GM10248 (cell line): ENCODE data around the gene GRXCR1.

Experiments
- CTCF ChIA-PET: fragments of 300-600 bp; sonication (Branson Sonifier 250); formaldehyde crosslinking; extraction: SDS; loops from one replicate; lab custom pipeline; 2021; ENCODE audit warnings: antibody characterized with exemption; lab: Yijun Ruan, JAX
- POLR2A ChIA-PET: fragments of 350-650 bp; sonication (Branson Sonifier 250); formaldehyde crosslinking; extraction: SDS; loops from one replicate; lab custom pipeline; 2020; ENCODE audit warnings: antibody characterized with exemption; lab: Yijun Ruan, JAX
- DNase-seq: peaks from one replicate; pipeline ENCODE4 v3.0.0; 2012; ENCODE audit errors: extremely low spot score
- CTCF ChIP-seq: IDR thresholded peaks from 2 replicates; pipeline ENCODE4 v1.5.1; 2012; ENCODE audit warnings: mild to moderate bottlenecking, low read depth; ENCODE audit errors: extremely low read depth, missing control alignments, control extremely low read depth

GRXCR1 gene

GRCh38 chr4:42871261-42871660 is 21.3 kb upstream of the GRXCR1 start:
- DNase-seq: no peak
- no peak for TF ChIP-seq CTCF
- CTCF ChIA-PET: interaction anchor here (1.4 kb wide), 1 partner anchor 10 kb away, joined by 5 read pairs; no protein-coding TSS in a partner anchor
- POLR2A ChIA-PET: no interaction called here

DNA sequence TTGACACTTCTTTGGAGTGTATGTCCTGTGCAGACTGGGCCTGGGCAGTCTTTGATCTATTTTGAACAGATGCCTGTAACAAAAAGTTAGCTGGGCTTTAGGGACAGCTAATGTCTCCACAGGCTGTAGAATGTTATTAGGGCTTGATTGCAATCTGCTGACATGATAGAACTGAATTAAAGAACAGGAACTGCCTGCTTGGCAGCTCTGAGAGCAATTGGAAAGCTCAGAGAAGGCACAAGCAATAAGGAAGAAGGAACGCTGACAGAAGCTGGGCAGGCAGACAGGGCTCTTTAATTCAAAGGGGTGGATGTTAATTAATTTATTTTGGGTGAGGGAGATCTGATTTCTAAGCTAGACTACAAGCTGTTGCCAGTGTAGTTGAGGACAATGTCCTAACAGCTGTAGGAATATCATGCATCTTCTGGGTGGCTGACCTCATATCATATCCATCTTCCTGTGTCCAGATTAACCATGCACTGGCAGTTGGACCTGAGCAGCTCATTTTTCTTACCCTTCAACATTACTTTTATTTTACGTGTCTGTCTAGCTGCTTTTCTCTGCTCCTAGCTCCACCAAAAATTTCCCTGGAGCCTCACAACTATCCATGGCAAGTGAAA is 20.7 kb upstream of the GRXCR1 start:
- ChIA-PET CTCF (interaction anchor here (0.7 to 1.4 kb wide), 2 partner anchors 10 to 500 kb away, joined by 3 to 5 read pairs; no protein-coding TSS in a partner anchor), POLR2A (interaction anchor here (0.5 kb wide), 1 partner anchor 11 kb away, joined by 4 read pairs; no protein-coding TSS in a partner anchor)
- no peak for DNase-seq
- TF ChIP-seq CTCF: no peak

- TF ChIP-seq CTCF: no peak
- ChIA-PET POLR2A (no interaction called here), CTCF (no interaction called here)
- DNase-seq: no peak
Observed at GRCh38 chr4:42878863-42879262, 13.7 kb upstream of the GRXCR1 start.

DNA sequence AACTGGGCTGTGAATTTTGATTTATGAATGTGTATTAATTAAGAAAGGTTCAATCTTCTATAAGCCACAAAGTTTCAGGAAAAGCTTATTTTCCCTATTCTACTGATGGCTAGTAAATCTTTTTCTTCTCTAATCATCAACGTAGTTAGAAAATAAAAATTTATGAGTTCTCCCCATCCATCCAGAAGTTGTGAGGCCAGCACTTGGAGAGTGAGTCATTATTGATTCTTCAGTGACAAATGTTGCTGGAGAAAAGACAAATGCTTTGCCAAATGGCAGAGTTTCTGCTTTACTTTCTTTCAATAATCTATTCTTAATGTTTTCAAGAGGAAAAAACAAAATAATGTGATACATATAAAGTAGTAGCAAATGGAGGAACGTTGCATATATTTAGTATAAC is 11.3 kb upstream of the GRXCR1 start:
- CTCF ChIA-PET: interaction anchor here (1.8 kb wide), 2 partner anchors 9 to 70 kb away, joined by 4 to 5 read pairs; no protein-coding TSS in a partner anchor
- POLR2A ChIA-PET: no interaction called here
- DNase-seq: no peak
- no peak for TF ChIP-seq CTCF

GRCh38 chr4:42891644-42892043 is 869 bp upstream of the GRXCR1 start:
- CTCF ChIA-PET: no interaction called here
- POLR2A ChIA-PET: no interaction called here
- no peak for TF ChIP-seq CTCF
- DNase-seq: no peak

- ChIA-PET CTCF (no interaction called here), POLR2A (no interaction called here)
- no peak for TF ChIP-seq CTCF
- DNase-seq: no peak
Observed at GRCh38 chr4:42895452-42895851, 2.9 kb downstream of the GRXCR1 start.
